GM10266 (cell line): ENCODE measurements around the gene COL27A1.

Experiments used
- DNase-seq: peaks from one replicate; pipeline ENCODE4 v3.0.0; 2012; ENCODE audit errors: extremely low spot score
- TF ChIP-seq, protein P1 (sequence below): IDR thresholded peaks from 2 replicates; pipeline ENCODE4 v1.5.1; 2012; ENCODE audit warnings: mild to moderate bottlenecking, low read depth; ENCODE audit not compliant: control insufficient read depth, insufficient read depth; ENCODE audit errors: missing control alignments

Gene COL27A1

DNA sequence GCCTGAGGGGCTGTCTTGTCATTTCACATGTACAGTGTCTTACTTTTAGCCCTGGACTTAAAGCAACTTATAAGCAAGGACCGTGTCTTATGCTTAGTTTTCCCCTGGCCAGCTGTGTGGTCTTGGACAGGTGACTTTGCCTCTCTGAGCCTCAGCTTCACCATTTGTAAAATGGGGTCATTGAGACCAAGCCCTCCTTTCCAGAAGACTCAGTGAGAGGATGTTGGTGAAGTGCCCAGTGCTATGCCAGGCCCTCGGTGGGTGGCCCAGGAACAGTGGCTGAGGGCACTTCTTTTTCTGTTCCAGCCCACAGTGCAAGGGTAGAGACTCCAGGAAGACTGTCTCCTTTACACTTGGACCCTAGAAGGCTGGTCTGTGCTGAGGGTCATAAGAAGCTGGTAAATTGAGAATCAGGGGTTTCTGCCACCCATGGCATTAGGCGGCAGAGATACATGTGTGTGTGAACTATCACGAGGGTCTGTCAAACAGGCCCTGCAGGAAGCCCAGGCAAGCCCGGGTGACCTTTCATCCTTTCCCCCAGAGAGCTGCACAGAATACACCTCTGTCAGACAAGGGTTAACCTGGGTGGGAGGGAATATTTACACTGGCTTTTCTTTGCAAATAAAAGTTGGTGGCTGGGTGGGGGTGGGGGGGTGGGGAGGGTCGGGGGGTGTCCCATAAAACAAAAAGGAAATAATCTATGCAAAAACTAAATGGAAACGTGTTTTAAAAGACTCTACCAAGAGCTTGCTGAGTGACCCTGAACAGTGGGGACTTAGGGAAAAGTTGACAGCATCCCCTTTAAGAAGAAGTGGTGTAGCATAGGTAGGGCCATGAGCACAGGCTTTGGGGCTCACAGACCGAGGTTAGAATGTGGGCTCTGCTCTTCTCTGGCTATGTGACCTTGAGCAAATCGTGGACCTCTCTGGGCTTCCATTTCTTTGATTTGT is 35.8 kb upstream of the COL27A1 start:
- TF ChIP-seq, protein P1, sequence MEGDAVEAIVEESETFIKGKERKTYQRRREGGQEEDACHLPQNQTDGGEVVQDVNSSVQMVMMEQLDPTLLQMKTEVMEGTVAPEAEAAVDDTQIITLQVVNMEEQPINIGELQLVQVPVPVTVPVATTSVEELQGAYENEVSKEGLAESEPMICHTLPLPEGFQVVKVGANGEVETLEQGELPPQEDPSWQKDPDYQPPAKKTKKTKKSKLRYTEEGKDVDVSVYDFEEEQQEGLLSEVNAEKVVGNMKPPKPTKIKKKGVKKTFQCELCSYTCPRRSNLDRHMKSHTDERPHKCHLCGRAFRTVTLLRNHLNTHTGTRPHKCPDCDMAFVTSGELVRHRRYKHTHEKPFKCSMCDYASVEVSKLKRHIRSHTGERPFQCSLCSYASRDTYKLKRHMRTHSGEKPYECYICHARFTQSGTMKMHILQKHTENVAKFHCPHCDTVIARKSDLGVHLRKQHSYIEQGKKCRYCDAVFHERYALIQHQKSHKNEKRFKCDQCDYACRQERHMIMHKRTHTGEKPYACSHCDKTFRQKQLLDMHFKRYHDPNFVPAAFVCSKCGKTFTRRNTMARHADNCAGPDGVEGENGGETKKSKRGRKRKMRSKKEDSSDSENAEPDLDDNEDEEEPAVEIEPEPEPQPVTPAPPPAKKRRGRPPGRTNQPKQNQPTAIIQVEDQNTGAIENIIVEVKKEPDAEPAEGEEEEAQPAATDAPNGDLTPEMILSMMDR, result no peak
- DNase-seq, result no peak

DNA sequence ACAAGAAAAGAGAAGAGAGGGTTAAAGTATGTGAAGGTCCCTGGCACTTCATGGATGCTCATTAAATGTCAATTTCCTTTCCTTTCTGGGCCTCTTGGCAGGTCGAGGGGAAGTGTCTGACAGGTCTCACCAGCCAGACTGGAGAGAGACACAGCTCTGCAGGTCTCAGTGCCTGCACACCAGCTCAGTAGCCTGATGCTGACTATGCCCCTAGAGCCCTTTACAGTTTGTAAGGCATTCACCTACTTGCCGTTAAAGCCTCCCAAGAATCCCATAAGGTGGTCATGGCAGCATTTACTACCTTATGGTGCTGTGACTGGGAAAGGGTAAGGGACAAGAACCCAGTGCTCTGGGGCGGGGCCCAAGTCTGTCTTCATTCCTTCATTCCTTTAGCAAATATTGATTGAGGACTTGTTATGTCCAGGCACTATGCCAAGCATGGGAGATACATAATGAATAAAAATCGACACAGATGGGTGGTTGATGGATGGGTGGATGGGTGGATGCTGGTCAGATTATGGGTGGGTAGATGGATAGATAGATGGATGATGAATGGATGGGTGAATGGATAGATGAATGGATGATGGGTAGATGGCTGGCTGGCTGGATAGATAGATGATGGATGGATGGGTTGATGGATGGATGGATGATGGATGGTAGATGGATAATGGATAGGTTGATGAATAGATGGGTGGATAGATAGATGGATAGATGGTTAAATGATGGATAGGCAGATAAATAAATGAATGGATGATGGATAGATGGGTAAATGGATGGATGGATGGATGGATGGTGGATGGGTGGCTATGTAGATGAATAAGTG is 34.9 kb upstream of the COL27A1 start:
- DNase-seq, result no peak
- TF ChIP-seq, protein P1, result no peak

DNA sequence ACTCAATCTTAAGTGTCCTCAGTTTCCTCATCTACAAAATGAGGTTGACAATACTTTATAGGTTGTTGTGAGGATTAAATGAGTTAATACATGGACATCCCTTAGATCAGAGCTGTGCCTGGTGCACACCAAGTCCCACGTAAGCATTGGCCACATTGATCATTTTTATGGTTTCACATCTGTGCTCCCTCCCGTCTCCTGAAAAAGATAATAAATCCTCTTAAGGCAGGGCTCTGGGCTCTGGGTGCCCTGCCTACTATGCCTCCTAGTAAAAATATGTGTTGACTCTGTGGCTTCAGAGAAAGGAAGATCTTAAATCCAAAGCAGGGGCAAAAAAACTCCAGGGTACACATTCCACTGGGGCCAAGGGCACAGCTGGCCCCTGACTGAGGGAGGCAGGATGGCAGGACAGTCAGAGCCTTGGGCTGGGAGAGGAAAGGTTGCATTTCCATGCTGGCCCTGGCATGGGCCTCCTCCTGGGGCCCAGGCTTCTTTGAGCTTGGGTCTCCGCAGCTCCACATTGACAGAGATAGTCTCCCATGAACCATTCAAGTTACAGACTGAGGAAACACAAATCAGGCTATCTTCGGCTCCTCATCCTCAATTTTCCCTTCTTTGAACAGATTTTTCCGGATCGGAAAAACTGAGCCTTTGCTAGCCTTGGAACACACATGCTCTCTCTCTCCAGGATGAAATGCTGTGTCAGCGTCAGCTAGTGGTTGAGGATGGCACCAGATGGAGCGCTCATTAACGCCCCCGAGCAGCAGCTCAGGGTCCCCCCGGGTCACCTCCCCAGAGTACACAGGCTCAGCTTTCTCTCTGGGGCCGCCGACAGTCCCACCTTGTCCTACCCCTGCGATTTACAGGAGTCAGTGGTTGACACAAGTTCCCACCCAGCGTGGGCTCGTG is 33.9 kb upstream of the COL27A1 start:
- no peak for DNase-seq
- TF ChIP-seq, protein P1, result no peak

DNA sequence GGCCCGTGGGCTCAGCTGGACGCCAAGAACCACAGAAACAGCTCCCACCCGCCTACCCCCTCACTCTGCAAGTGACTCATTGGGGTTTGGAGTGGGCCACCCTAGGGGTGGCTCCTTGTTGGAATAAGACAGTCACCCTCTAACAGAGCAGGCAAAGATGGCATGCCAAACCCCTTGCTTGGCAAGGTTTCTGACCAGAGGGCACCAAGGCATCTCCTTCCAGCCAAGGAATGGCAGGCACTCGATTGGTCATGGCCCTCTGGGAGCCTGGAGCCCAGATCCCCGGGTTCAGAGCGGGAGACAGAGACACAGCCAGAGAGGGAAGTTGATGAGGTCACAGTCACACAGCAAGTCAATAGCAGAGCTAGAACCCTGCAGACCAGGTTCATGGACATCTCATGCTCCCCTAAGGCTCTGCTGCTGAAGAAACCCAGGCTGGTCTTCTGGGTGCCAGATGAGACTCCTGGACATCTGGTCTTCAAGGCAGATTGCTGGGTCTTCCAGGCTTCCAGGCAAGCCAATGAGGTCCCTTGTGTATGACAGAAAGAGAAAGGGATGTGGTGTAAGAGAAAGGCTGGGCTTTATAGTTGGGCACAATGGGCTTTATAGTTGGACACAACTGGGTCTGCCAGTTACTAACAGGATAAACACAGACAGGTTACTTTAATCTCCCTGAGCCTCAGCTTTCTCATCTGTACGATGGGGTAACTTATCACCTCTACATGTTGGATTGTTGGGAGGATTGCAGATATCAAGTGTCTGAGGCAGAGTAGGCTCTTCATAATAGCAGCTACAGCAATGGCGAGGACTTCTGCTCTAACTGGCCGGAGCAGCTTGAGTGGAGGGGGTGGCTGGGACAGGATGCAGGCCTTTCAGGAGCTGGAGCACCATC is 33.0 kb upstream of the COL27A1 start:
- DNase-seq, result no peak
- TF ChIP-seq, protein P1, result no peak

DNA sequence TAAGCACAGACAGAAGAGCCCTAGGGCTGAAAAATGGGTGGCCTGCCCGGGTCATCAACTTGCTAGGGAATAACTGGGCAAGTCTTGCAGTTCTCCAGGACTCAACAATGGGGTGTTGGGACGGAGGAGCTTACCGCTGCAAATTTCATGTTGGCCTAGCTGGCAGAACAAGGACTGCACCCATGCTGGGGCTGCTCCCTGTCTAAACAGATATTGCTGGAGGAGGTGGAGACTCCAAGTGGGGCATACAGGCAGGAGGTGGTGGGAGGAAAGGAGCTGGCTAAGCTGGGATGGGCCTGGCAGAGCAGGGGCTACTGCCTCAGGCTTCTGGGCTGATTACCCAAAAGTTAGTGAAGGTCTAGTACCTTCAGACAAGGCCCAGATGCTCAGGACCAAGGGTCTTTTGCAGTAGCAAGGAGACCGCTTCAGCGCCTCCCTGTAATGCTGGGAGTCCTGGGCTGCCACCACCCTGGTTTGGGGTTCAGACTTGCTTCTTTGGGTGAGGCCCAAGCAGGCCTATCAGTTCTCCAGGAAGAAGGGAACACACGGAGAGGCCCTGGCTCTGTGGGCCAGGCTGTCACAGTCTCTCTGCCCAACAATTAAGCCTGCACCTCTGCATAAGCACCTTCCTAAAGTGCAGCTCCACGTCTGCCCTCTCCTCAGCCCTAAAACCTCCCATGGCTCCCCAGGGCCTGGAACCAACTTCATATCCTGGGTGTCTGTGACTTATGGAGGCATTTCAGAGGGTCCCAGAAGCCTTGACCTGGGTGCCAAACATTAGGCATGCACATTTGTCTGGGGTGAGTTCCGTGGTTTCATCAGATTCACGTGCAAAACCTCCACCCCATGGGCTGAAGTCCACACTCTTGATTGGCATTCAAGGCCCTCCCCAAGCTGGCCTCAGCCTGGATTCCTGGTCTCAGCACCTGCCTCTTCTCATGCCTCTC is 32.0 kb upstream of the COL27A1 start:
- TF ChIP-seq, protein P1, result no peak
- DNase-seq, result no peak

DNA sequence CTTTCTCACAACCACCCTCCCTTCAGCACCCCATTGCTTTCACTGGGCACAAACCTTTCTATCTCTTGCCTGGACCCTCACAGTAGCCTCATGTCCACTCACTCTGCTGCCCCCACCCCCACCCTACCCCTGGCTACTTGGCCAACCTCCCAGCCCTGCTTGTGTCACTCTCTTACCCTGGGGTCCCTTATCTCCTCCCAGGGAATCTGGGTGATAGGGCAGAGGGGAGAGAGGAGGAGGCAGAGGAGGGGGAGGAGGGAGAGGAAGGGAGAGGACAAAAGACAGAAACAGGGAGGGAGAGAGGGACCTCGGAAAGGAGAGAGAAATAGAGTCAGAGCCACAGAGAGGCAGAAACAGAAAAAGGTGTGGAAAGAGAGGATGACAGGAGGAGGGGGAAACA is 31.2 kb upstream of the COL27A1 start:
- TF ChIP-seq, protein P1, result no peak
- DNase-seq, result no peak
